HepG2 (cell line): ENCODE measurements around the gene SIGMAR1. TPM values are rescaled to one million over a fixed set of nuclear protein-coding genes. Genes with fewer than 3 reads are reported as not detected.

Experiments used
- ATAC-seq: fragments of 200-7000 bp; cut with Tn5 transposase; 3 replicates; pipeline ENCODE4 v1.9.1; 2020; ENCODE audit warnings: mild to moderate bottlenecking, moderate library complexity
- BruUV-seq: library from RNA; stranded (reverse); fragments of 400-500 nt; replicated peaks from 2 replicates; lab custom pipeline; 2021; lab: Mats Ljungman, UMichigan
- CTCF ChIA-PET: fragments of 300-600 bp; formaldehyde crosslinking; extraction: SDS; loops from one replicate; lab custom pipeline; 2021; ENCODE audit warnings: low total read pairs, inconsistent platforms, low intra/inter-chr PET ratio; lab: Yijun Ruan, JAX
- POLR2A ChIA-PET: fragments of 350-600 bp; sonication (Branson Sonifier 250); formaldehyde crosslinking; loops from one replicate; lab custom pipeline; 2020; ENCODE audit warnings: antibody characterized with exemption, inconsistent platforms; lab: Yijun Ruan, JAX
- DNase-seq: peaks from one replicate; pipeline ENCODE4 v3.0.0-alpha.2; 2015; ENCODE audit warnings: low spot score
- FAIRE-seq: peaks from 3 replicates; lab custom pipeline; 2011; peaks lifted over from hg19 to GRCh38; lab: Jason Lieb, UNC
- H2AFZ ChIP-seq: one replicate; pipeline ENCODE4 v1.6.1; 2011; ENCODE audit warnings: low read length, inconsistent platforms
- H3K27ac ChIP-seq: fragments of 300-600 bp; 3 replicates; pipeline ENCODE4 v1.8.0; 2011; ENCODE audit warnings: mixed run types, mild to moderate bottlenecking, mixed read lengths, low read length, inconsistent platforms; ENCODE audit not compliant: insufficient read depth; ENCODE audit errors: extremely low read length
- H3K27me3 ChIP-seq, 2 experiments: fragments of 200-600 bp in 1 of 2; 2 replicates in 1 of 2; 3 replicates in 1 of 2; pipeline versions ENCODE4 v1.6.0 to v1.8.0; 2011; ENCODE audit warnings: low read length in 2 of 2, mild to moderate bottlenecking in 2 of 2, moderate library complexity in 2 of 2, inconsistent platforms in 1 of 2; ENCODE audit not compliant: insufficient read depth in 2 of 2, control insufficient read depth in 1 of 2
- H3K36me3 ChIP-seq, 2 experiments: fragments of 200-600 bp in 1 of 2; replicated peaks in 1 of 2; 2 replicates in 1 of 2; 3 replicates in 1 of 2; pipeline versions ENCODE4 v1.5.1 to v1.8.0; 2011; ENCODE audit warnings: low read length in 2 of 2, inconsistent platforms in 1 of 2; ENCODE audit not compliant: insufficient read depth in 2 of 2, control insufficient read depth in 1 of 2
- H3K4me1 ChIP-seq: 2 replicates; pipeline ENCODE4 v1.5.1; 2012; ENCODE audit warnings: low read length, inconsistent platforms; ENCODE audit not compliant: insufficient read depth
- H3K4me2 ChIP-seq: 2 replicates; pipeline ENCODE4 v1.6.0; 2011; ENCODE audit warnings: low read depth, low read length, inconsistent platforms
- H3K4me3 ChIP-seq, 3 experiments: fragments of 200-600 bp in 1 of 3; sonication (generic), shearing (Covaris generic) in 1 of 3; replicated peaks in 1 of 3; 2 replicates each; pipeline ENCODE4 v1.5.1; 2011 to 2016; ENCODE audit warnings: low read length in 3 of 3, inconsistent platforms in 2 of 3, low read depth in 2 of 3, mild to moderate bottlenecking in 2 of 3, control low read depth in 1 of 3, mixed read lengths in 1 of 3; ENCODE audit not compliant: insufficient read depth in 1 of 3
- H3K79me2 ChIP-seq: one replicate; pipeline ENCODE4 v1.6.1; 2011; ENCODE audit warnings: low read length, inconsistent platforms; ENCODE audit not compliant: insufficient read depth
- H3K9ac ChIP-seq: 2 replicates; pipeline ENCODE4 v1.6.0; 2011; ENCODE audit warnings: mild to moderate bottlenecking, low read depth, low read length, inconsistent platforms; ENCODE audit not compliant: insufficient read depth
- H3K9me3 ChIP-seq: 2 replicates; pipeline ENCODE4 v1.5.1; 2012; ENCODE audit warnings: mild to moderate bottlenecking, low read length
- H4K20me1 ChIP-seq: 2 replicates; pipeline ENCODE4 v1.6.0; 2011; ENCODE audit warnings: inconsistent platforms, mild to moderate bottlenecking, low read length, moderate library complexity; ENCODE audit not compliant: insufficient read depth
- FIP1L1 ChIP-seq: fragments of 200-400 bp; formaldehyde crosslinking; IDR thresholded peaks from 2 replicates; pipeline ENCODE4 v1.6.1; 2018; ENCODE audit warnings: low read depth, mild to moderate bottlenecking, low read length, moderate library complexity, borderline replicate concordance; ENCODE audit not compliant: insufficient read depth
- GTF3A ChIP-seq: sonication (generic); formaldehyde crosslinking; conservative IDR thresholded peaks from 2 replicates; pipeline ENCODE4 v1.4.0; 2020; ENCODE audit warnings: mild to moderate bottlenecking, missing genetic modification reagents
- HDAC2 ChIP-seq: sonication (generic); formaldehyde crosslinking; IDR thresholded peaks from 2 replicates; pipeline ENCODE4 v1.4.0; 2020; ENCODE audit warnings: missing genetic modification reagents
- HMG20B ChIP-seq: conservative IDR thresholded peaks from 2 replicates; pipeline ENCODE4 v1.6.1; 2016; ENCODE audit warnings: missing genetic modification reagents, missing compliant biosample characterization
- HNRNPLL ChIP-seq: fragments of 200-400 bp; formaldehyde crosslinking; IDR thresholded peaks from 2 replicates; pipeline ENCODE4 v1.6.1; 2017; ENCODE audit warnings: mild to moderate bottlenecking, low read depth, low read length; ENCODE audit not compliant: poor library complexity, severe bottlenecking
- IKZF1 ChIP-seq: fragments of 450-650 bp; IDR thresholded peaks from 2 replicates; pipeline ENCODE4 v1.7.1; 2016
- KLF12 ChIP-seq: sonication (generic); formaldehyde crosslinking; IDR thresholded peaks from 2 replicates; pipeline ENCODE4 v1.4.0; 2020; ENCODE audit warnings: missing genetic modification reagents, borderline replicate concordance
- NR2F1 ChIP-seq, 2 experiments: fragments of 450-650 bp in 1 of 2; formaldehyde crosslinking in 1 of 2; IDR thresholded peaks; 2 replicates each; pipeline versions ENCODE4 v1.5.0 to v1.6.1; 2016 to 2020; ENCODE audit warnings: mild to moderate bottlenecking in 1 of 2, missing compliant biosample characterization in 1 of 2, missing genetic modification reagents in 1 of 2, moderate library complexity in 1 of 2
- SALL1 ChIP-seq: sonication (generic); formaldehyde crosslinking; IDR thresholded peaks from 2 replicates; pipeline ENCODE4 v1.8.0; 2022; ENCODE audit warnings: mild to moderate bottlenecking, missing genetic modification reagents
- SOX6 ChIP-seq, 2 experiments: fragments of 450-650 bp in 1 of 2; sonication (generic) in 1 of 2; formaldehyde crosslinking in 1 of 2; IDR thresholded peaks; 2 replicates each; pipeline versions ENCODE4 v1.4.0 to v1.6.1; 2017 to 2020; ENCODE audit warnings: antibody characterized with exemption in 1 of 2, mild to moderate bottlenecking in 1 of 2, missing genetic modification reagents in 1 of 2
- SP2 ChIP-seq: sonication (generic); formaldehyde crosslinking; IDR thresholded peaks from 2 replicates; pipeline ENCODE4 v1.5.1; 2020; ENCODE audit warnings: mild to moderate bottlenecking, missing genetic modification reagents
- SRSF9 ChIP-seq: fragments of 200-400 bp; formaldehyde crosslinking; IDR thresholded peaks from 2 replicates; pipeline ENCODE4 v1.6.1; 2018; ENCODE audit warnings: borderline replicate concordance, mild to moderate bottlenecking, low read depth, low read length; ENCODE audit not compliant: insufficient read depth, poor library complexity, severe bottlenecking
- THAP11 ChIP-seq: IDR thresholded peaks from 2 replicates; pipeline ENCODE4 v1.6.1; 2016; ENCODE audit warnings: missing biosample characterization, missing genetic modification reagents
- ZC3H13 ChIP-seq: sonication (generic); formaldehyde crosslinking; IDR thresholded peaks from 2 replicates; pipeline ENCODE4 v1.8.1; 2023; ENCODE audit warnings: mild to moderate bottlenecking, missing genetic modification reagents, moderate library complexity
- ZNF335 ChIP-seq: sonication (generic); formaldehyde crosslinking; IDR thresholded peaks from 2 replicates; pipeline ENCODE4 v1.4.0; 2020; ENCODE audit warnings: missing genetic modification reagents
- ZNF546 ChIP-seq: sonication (generic); formaldehyde crosslinking; conservative IDR thresholded peaks from 2 replicates; pipeline ENCODE4 v1.8.1; 2023; ENCODE audit warnings: mild to moderate bottlenecking, missing genetic modification reagents
- ZNF556 ChIP-seq: sonication (generic); formaldehyde crosslinking; IDR thresholded peaks from 2 replicates; pipeline ENCODE4 v1.4.0; 2020; ENCODE audit warnings: mild to moderate bottlenecking, missing genetic modification reagents, borderline replicate concordance
- ZNF891 ChIP-seq: sonication (generic); formaldehyde crosslinking; IDR thresholded peaks from 2 replicates; pipeline ENCODE4 v1.5.0; 2020; ENCODE audit warnings: mild to moderate bottlenecking, missing genetic modification reagents
- WGBS: methylation state at CpG from one replicate; pipeline ENCODE4 v1.1.6; 2017; ENCODE audit warnings: low lambda C conversion rate; 5-methylcytosine and 5-hydroxymethylcytosine counted together
- in situ Hi-C: cut with HindIII; loops from 2 replicates; pipeline ENCODE4 v1.10.0; 2017; ENCODE audit warnings: low pct_unique_long_range_greater_than_20kb; ENCODE audit not compliant: extremely low pct_ligation_motif_present
- intact Hi-C: fragments of 100-400 bp; cut with micrococcal nuclease; formaldehyde crosslinking; loops from one replicate; pipeline ENCODE4 v1.10.0; 2022; ENCODE audit not compliant: unreplicated experiment
- polyA plus RNA-seq, 8 experiments: library from polyadenylated mRNA; depleted of rRNA in 3 of 8; stranded (reverse) in 7 of 8; unstranded in 1 of 8; fragments of >200 nt; fragmentation: Illumina TruSeq in 4 of 8; extraction: Trizol in 4 of 8; gene quantifications; 2 replicates each; pipeline versions ENCODE4 v1.2.1 to v1.2.3, GENCODE V29; 2011 to 2016; ENCODE audit warnings: low read depth in 4 of 8, missing spikeins in 1 of 8, mixed read lengths in 1 of 8; ENCODE audit not compliant: insufficient read depth in 1 of 8
- total RNA-seq, 5 experiments: library from RNA; depleted of rRNA; stranded (reverse); fragments of >200 nt; fragmentation: Illumina TruSeq; extraction: Trizol; gene quantifications; 2 replicates each; pipeline ENCODE4 v1.2.3, GENCODE V29; 2016; ENCODE audit warnings: low read depth in 1 of 5
- TF ChIP-seq, protein P1 (sequence below): IDR thresholded peaks from 2 replicates; pipeline ENCODE4 v1.6.1; 2016
- TF ChIP-seq, protein P2 (sequence below): sonication (generic); formaldehyde crosslinking; IDR thresholded peaks from 2 replicates; pipeline ENCODE4 v1.9.0; 2021; ENCODE audit warnings: missing genetic modification reagents, mild to moderate bottlenecking, borderline replicate concordance

Gene SIGMAR1
- total and polyA plus RNA-seq, 2 of the 13 experiments (the other 11 are each of a cell fraction or from before 2014, with no cell fraction given), result 38.9 to 60.8 TPM

DNA sequence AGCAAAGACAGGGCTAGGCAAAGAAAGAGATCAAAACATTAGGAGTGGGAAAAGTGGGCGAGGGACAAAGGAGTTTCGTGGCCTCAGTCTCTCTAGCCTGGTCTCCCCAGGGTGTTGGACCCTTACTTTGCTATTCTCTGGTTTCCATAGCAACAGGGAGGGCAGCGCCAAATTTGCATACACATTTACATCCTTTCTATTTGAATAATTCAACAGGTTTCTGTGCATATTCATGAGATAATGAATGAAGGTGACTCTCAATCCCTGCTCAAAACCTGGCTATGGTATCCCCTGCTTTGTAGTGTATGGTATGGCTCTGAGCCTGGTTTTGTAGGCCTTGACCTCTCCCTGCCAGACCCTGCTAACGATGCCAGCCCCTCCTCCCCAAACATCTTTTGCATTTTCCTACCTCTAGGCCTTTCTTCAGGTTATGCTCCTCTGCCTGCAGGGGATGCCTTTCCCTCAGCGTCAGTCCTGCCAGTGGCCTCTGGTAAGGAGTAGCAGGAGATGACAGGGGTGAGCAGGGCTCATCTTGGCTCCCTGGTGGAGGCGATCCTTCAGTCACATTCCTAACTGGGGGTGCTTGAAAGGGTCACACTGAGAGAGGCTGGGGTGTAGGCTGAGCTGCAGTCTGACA is 35.5 kb downstream of the SIGMAR1 start (continued):
- TF ChIP-seq ZNF891, result no peak
- no peak for TF ChIP-seq SALL1 (CRISPR knock-in tag)
- TF ChIP-seq FIP1L1, result no peak

DNA sequence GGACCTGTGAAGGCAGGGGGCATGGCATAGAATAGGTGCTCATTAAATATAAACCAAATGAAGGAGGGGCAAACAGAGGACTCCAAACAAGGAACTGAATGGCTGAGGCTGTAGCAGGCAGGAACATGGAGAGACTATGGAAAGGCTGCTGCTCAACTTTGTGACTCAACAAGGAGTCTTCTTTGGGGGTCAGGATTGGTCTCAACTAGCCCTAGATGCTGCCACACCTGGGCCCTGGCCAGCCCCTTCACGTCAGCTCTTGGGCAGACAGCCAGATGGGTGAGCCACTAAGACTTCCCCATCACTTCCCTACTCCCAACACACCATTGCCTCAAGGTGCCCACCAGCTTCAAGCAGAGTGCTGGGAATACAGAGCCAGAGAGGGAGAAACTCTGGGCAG is 36.7 kb downstream of the SIGMAR1 start:
- in situ Hi-C loops, result loop anchor here (5.0 kb wide), 1 partner anchor 159 kb away; no protein-coding TSS in a partner anchor
- no TSS peak for BruUV-seq

More for the DNA sequence above, 36.7 kb downstream of the SIGMAR1 start:
- no peaks in the 10 kb centered on the region for H4K20me1 ChIP-seq
- ATAC-seq (no peak), DNase-seq (no peak), FAIRE-seq (no peak)
- no CpG with 5 or more reads among the region's 1 CpG for WGBS
- no peaks in the 10 kb centered on the region for H3K9me3 ChIP-seq
- intact Hi-C loops, result loop anchor here (5.0 kb wide), 1 partner anchor 269 kb away; no protein-coding TSS in a partner anchor
- H3K36me3 ChIP-seq, result no peaks in the 10 kb centered on the region
- ChIA-PET CTCF (interaction anchor here (1.6 kb wide), 1 partner anchor 9 kb away, joined by 6 read pairs; no protein-coding TSS in a partner anchor), POLR2A (no interaction called here)
- TF ChIP-seq SP2 (CRISPR knock-in tag), result no peak
- no peak for TF ChIP-seq GTF3A
- TF ChIP-seq, protein P1, sequence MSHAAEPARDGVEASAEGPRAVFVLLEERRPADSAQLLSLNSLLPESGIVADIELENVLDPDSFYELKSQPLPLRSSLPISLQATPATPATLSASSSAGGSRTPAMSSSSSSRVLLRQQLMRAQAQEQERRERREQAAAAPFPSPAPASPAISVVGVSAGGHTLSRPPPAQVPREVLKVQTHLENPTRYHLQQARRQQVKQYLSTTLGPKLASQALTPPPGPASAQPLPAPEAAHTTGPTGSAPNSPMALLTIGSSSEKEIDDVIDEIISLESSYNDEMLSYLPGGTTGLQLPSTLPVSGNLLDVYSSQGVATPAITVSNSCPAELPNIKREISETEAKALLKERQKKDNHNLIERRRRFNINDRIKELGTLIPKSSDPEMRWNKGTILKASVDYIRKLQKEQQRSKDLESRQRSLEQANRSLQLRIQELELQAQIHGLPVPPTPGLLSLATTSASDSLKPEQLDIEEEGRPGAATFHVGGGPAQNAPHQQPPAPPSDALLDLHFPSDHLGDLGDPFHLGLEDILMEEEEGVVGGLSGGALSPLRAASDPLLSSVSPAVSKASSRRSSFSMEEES (CRISPR knock-in tag), result no peak
- TF ChIP-seq HNRNPLL, result no peak
- no peak for TF ChIP-seq IKZF1
- no peak for TF ChIP-seq SOX6 (IDR thresholded peaks at IDR 0.05)
- no peak for TF ChIP-seq SOX6 (CRISPR knock-in tag; IDR thresholded peaks at IDR 0.05)
- TF ChIP-seq THAP11 (CRISPR knock-in tag), result no peak
- TF ChIP-seq HMG20B (CRISPR knock-in tag), result no peak
- TF ChIP-seq SRSF9, result no peak
- TF ChIP-seq, protein P2, sequence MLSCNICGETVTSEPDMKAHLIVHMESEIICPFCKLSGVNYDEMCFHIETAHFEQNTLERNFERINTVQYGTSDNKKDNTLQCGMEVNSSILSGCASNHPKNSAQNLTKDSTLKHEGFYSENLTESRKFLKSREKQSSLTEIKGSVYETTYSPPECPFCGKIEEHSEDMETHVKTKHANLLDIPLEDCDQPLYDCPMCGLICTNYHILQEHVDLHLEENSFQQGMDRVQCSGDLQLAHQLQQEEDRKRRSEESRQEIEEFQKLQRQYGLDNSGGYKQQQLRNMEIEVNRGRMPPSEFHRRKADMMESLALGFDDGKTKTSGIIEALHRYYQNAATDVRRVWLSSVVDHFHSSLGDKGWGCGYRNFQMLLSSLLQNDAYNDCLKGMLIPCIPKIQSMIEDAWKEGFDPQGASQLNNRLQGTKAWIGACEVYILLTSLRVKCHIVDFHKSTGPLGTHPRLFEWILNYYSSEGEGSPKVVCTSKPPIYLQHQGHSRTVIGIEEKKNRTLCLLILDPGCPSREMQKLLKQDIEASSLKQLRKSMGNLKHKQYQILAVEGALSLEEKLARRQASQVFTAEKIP (CRISPR knock-in tag), result no peak
- no peak for TF ChIP-seq KLF12
- TF ChIP-seq ZNF546 (CRISPR knock-in tag), result no peak
- TF ChIP-seq ZNF335, result no peak
- no peak for TF ChIP-seq HDAC2
- TF ChIP-seq ZNF556 (CRISPR knock-in tag), result no peak
- TF ChIP-seq NR2F1 (CRISPR knock-in tag; IDR thresholded peaks at IDR 0.05), result no peak
- TF ChIP-seq ZC3H13 (CRISPR knock-in tag), result no peak
- no peak overlapping the region for H3K4me3 ChIP-seq
- H3K27me3 ChIP-seq, result no peaks in the 10 kb centered on the region
- H3K4me1 ChIP-seq, result no peaks in the 10 kb centered on the region
- H2AFZ ChIP-seq, result no peak overlapping the region
- no peak overlapping the region for H3K4me2 ChIP-seq
- no peaks in the 10 kb centered on the region for H3K79me2 ChIP-seq
- no peak overlapping the region for H3K9ac ChIP-seq
- H3K27ac ChIP-seq, result no peak overlapping the region
